Subcutaneous adipose tissue (tissue), 4 donors: ENCODE measurements around the gene ERGIC1. TPM values are rescaled to one million over a fixed set of nuclear protein-coding genes. Genes with fewer than 3 reads are reported as not detected.

Source experiments
- total RNA-seq, 4 donors: library from RNA; depleted of rRNA; stranded (reverse); fragments of >200 nt; gene quantifications; one replicate each; pipeline ENCODE4 v1.1.0, GENCODE V29; 2016
- TF ChIP-seq, protein P1 (sequence below): fragments of 450-650 bp; IDR thresholded peaks from one replicate; pipeline ENCODE4 v1.5.1; 2016; ENCODE audit warnings: low read depth, mild to moderate bottlenecking, control low read depth, antibody characterized with exemption, moderate library complexity

Gene ERGIC1
- total RNA-seq, 4 donors from 2014 or later = 94.0 to 165 (median 126) TPM

DNA sequence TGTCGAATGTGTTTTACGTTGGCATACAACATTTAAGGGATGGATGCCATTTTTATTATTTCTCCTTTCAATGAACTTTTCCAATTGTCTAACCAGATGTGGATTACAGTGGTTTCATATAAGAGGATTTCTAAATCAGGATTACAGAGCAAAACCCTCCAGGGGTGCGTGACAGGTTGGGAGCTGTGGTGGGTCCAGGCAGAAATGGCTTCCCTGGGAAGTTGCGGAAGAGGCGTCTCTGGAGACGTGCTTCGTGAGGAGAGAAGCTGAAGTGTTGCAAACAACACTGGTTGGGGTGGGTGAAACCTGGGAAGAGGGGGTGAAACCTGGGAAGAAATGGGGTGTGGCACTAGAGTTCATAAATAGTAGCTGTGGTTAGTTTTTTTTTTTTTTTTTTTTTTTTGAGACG is 120.7 kb downstream of the ERGIC1 start:
- TF ChIP-seq, protein P1, sequence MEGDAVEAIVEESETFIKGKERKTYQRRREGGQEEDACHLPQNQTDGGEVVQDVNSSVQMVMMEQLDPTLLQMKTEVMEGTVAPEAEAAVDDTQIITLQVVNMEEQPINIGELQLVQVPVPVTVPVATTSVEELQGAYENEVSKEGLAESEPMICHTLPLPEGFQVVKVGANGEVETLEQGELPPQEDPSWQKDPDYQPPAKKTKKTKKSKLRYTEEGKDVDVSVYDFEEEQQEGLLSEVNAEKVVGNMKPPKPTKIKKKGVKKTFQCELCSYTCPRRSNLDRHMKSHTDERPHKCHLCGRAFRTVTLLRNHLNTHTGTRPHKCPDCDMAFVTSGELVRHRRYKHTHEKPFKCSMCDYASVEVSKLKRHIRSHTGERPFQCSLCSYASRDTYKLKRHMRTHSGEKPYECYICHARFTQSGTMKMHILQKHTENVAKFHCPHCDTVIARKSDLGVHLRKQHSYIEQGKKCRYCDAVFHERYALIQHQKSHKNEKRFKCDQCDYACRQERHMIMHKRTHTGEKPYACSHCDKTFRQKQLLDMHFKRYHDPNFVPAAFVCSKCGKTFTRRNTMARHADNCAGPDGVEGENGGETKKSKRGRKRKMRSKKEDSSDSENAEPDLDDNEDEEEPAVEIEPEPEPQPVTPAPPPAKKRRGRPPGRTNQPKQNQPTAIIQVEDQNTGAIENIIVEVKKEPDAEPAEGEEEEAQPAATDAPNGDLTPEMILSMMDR = no peak

DNA sequence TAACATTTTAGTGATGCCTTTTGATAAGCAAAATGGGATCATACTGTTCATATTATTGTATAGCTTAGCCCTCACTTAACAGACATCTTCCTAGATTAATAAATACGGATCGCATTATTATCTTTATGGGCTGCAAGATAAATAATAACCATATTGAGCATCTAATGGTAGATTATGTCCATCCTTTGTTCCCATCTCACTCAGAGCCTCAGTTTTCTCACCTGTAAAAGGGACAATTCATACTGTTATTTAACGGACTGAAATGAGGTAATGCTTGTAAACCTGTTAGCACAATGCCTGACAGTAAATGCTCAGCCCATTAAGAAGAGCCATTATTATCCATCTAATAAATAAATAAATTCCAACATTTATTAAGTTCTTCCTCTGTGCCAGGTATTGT is 122.2 kb downstream of the ERGIC1 start:
- TF ChIP-seq, protein P1 = no peak

DNA sequence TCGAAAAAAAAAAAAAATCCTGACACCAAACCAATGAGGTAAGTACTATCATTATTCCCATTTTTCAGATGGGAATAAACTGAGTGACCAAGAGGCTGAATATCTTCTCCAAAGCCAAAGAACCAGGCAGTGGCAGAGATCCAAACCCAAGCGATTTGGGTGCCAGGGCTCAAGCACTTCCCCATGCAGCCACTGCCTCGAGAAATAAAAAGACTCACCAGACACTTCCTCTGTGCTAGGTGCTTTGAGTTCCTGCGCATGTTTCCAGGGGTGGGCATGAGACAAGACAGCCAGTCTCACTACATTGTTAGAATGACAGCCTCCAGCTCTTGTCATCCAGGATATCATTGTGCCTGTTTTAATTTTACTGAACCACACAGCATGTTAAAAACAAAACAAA is 122.9 kb downstream of the ERGIC1 start:
- TF ChIP-seq, protein P1 = no peak

DNA sequence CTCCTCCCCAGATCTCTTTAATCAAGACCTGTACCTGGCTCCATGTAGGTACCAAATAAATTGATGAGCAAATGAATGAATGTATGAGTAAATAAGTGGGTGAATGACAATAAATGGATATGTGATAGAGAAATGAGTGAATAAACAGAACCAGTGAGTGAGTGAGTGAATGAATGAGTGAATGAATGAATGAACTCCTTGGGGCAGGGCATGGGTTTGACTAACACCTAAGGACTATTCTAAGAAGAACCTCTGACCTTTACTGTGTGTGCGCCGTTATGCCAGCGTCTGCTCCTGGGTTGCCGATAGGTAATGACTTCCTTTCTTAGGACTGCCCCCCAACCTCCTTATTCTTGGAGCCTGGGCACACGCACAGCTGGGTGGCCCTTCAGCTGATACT is 123.4 kb downstream of the ERGIC1 start:
- TF ChIP-seq, protein P1 = no peak

DNA sequence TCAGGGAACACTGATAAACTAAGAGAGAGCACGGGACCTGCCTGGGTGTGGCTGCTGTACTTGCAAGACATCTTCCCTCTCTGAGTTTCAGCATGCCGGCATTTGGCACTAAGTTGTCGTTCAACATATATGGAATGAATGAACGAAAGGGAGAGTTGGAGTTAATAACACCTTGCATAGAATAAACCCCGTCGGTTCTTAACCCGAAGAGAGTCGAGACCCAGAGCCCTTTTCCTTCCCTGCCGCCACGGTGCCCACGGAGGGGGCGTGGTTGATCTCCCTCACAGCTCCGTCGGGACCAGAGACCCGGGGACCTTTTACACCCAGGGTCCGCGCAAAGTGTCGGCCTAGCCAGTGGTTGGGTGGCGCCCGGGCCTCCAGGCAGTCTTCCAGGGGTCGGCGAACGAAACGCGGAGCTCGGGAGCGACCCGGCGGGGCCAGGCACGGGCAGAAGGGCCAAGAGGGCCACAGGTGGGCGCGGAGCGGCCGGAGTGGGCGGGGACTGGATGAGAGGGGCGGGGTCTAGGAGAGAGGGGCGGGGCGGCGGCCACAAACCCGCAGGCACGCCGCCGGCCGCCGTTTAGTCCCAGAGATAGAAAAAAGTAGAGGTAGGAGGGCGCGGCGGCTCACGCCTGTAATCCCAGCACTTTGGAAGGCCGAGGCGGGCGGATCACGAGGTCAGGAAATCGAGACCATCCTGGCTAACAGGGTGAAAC is 124.4 kb downstream of the ERGIC1 start:
- TF ChIP-seq, protein P1 = no peak

DNA sequence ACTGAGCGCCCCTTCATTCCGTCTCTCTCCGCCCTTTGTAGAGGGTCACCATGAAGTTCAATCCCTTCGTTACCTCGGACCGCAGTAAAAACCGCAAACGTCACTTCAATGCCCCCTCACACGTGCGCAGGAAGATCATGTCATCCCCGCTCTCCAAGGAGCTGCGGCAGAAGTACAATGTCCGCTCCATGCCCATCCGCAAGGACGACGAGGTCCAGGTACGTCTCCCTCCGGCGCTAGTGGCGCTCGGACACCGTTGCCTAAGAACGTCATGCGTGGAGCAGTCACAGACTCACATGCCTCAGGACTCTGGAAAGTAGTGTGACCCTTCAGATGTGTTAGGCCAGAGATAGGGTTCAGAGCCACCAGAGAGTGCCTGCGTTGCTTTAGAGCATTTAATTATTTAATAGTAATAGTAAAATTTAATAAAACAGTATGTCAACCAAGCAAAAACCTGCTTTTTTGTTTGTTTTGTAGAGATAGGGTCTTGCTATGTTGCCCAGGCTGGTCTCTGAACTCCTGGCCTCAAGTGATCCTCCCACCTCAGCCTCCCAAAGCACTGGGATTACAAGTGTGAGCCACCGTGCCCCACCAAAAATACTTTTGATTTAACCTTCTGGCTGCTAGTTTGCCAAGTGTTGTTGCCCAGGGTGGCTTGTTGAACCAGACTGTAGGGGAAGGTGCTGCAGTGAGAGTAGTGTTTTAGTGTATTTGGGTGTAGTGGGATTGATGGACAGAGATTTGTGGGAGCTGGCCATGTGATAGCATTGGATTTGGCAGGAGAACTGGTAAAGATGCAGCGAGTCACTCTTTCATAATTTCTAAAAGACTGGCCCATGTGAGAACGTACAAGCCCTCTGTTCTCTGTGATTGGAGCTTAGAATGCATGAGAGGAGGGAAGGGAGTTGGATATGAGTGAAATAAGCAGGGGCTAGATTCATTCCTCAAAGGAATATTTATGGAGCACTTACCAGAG is 126.1 kb downstream of the ERGIC1 start:
- TF ChIP-seq, protein P1 = no peak

DNA sequence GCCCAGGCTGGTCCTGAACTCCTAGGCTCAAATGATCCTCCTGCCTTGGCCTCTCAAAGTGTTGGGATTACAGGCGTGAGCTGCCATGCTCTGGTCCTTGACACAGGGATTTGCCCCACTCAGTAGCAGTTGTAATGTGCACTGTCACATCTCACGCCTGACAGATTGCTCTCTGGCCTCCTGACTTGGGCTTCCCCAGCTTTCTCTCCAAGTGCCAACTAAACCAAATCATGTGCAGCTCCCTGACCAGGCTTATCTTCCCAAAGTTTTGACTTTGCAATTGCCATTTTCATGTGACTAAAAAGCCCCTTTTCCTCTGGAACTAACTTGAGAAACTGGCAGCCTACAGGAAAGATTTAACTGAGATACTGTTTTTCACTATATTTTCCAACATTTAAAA is 135.9 kb downstream of the ERGIC1 start:
- TF ChIP-seq, protein P1 = no peak
